Right lobe of liver (tissue), 6 donors: Measurements from ENCODE around the gene KNL1. TPM values are rescaled to one million over a fixed set of nuclear protein-coding genes. Genes with fewer than 3 reads are reported as not detected.

Source experiments
- ATAC-seq, 4 donors: fragments of 200-7000 bp; cut with Tn5 transposase; one replicate each; pipeline ENCODE4 v1.9.1; 2020; ENCODE audit warnings: mild to moderate bottlenecking in 4 of 4, moderate library complexity in 4 of 4
- DNase-seq, 3 donors: peaks; one replicate each; pipeline ENCODE4 v3.0.0-alpha.2; 2020
- H3K27ac ChIP-seq, 3 donors: fragments of 200-600 bp; one replicate each; pipeline ENCODE4 v1.8.0; 2022
- H3K27me3 ChIP-seq, 2 donors: fragments of 200-600 bp; one replicate each; pipeline ENCODE4 v1.8.0; 2022
- H3K36me3 ChIP-seq, 4 donors: fragments of 200-600 bp; sonication (generic) in 1 of 4; one replicate each; pipeline versions ENCODE4 v1.5.1 to v1.8.0; 2017 to 2022; ENCODE audit warnings: control low read depth in 1 of 4
- H3K4me1 ChIP-seq, 4 donors: fragments of 200-600 bp; sonication (generic) in 1 of 4; one replicate each; pipeline versions ENCODE4 v1.5.1 to v1.8.0; 2017 to 2022; ENCODE audit warnings: control low read depth in 1 of 4
- H3K4me3 ChIP-seq, 3 donors: fragments of 200-600 bp; one replicate each; pipeline ENCODE4 v1.8.0; 2022
- H3K9me3 ChIP-seq, 4 donors: fragments of 200-600 bp; sonication (generic) in 1 of 4; one replicate each; pipeline versions ENCODE4 v1.5.1 to v1.8.0; 2017 to 2022; ENCODE audit warnings: control low read depth in 1 of 4
- POLR2A ChIP-seq: fragments of 450-650 bp; IDR thresholded peaks from one replicate; pipeline ENCODE4 v1.6.1; 2017; ENCODE audit warnings: antibody characterized with exemption, mild to moderate bottlenecking
- WGBS: methylation state at CpG from one replicate; pipeline ENCODE4 v1.1.6; 2018; ENCODE audit warnings: low coverage, low lambda C conversion rate; ENCODE audit not compliant: insufficient coverage; ENCODE audit errors: missing lambda C conversion rate; 5-methylcytosine and 5-hydroxymethylcytosine counted together
- intact Hi-C, 2 donors: fragments of 100-400 bp; cut with DNase I; formaldehyde crosslinking; loops; one replicate each; pipeline versions ENCODE4 v1.11.2 to v1.14.1; 2022
- total RNA-seq, 6 experiments: library from RNA; depleted of rRNA in 2 of 6; stranded (reverse); fragments of >200 nt in 2 of 6; fragmentation: NEBNext Ultra II Directional in 3 of 6; extraction: Animal tissue kit (Norgen Biotek cat#: 25700) in 3 of 6; gene quantifications; one replicate each; pipeline versions ENCODE4 v1.1.0 to v1.2.4, GENCODE V29; 2016 to 2023
- TF ChIP-seq, protein P1 (sequence below), 4 donors: fragments of 200-600 bp in 3 of 4; fragments of 450-650 bp in 1 of 4; IDR thresholded peaks; one replicate each; pipeline versions ENCODE4 v1.5.1 to v1.8.0; 2016 to 2022; ENCODE audit warnings: antibody characterized with exemption in 4 of 4, mild to moderate bottlenecking in 2 of 4
- donor health status: DM: no; HTN: yes; CAD: no.
- donor health status: DM: no; HTN: no; CAD: no.
- donor health status: DM: no; HTN: no; CAD: no.
- donor health status: DM: no; HTN: yes; CAD: no.
- donor health status: DM: no; HTN: yes; CAD: no.

The KNL1 gene
- total RNA-seq, 6 experiments from 2014 or later = 1.6 to 9.6 (median 3.6) TPM

DNA sequence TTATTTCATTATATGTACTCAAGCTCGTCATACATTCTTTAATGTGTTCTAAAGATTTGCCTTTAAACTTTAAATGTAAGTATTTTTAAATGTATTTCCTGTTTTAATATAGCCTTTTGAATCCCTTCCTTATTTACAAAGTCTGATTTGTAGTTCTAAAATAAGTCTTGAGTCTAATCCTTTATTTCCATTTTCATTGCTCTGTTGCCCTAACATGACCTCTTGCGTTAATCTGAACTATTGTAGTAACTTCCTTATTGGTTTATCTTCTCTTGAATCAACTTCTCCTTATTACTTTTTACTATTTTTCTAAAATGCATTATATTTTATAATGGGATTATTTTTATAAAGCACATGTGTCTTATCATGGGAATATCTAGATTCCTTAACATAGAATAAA lies 24.0 kb downstream of the KNL1 start:
- H3K9me3 ChIP-seq = no peaks in the 10 kb centered on the region
- no peaks in the 10 kb centered on the region for H3K4me1 ChIP-seq
- H3K4me3 ChIP-seq = no peak overlapping the region
- DNase-seq (no peak), ATAC-seq (no peak)
- intact Hi-C loops = no loop called here
- 64% methylated on average over 2 of the region's 2 CpGs for WGBS
- TF ChIP-seq, protein P1, sequence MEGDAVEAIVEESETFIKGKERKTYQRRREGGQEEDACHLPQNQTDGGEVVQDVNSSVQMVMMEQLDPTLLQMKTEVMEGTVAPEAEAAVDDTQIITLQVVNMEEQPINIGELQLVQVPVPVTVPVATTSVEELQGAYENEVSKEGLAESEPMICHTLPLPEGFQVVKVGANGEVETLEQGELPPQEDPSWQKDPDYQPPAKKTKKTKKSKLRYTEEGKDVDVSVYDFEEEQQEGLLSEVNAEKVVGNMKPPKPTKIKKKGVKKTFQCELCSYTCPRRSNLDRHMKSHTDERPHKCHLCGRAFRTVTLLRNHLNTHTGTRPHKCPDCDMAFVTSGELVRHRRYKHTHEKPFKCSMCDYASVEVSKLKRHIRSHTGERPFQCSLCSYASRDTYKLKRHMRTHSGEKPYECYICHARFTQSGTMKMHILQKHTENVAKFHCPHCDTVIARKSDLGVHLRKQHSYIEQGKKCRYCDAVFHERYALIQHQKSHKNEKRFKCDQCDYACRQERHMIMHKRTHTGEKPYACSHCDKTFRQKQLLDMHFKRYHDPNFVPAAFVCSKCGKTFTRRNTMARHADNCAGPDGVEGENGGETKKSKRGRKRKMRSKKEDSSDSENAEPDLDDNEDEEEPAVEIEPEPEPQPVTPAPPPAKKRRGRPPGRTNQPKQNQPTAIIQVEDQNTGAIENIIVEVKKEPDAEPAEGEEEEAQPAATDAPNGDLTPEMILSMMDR (IDR thresholded peaks at IDR 0.05) = no peak
- no peak for TF ChIP-seq POLR2A
- H3K27me3 ChIP-seq = no peaks in the 10 kb centered on the region
- H3K36me3 ChIP-seq = no peaks in the 10 kb centered on the region
- H3K27ac ChIP-seq = no peak overlapping the region

DNA sequence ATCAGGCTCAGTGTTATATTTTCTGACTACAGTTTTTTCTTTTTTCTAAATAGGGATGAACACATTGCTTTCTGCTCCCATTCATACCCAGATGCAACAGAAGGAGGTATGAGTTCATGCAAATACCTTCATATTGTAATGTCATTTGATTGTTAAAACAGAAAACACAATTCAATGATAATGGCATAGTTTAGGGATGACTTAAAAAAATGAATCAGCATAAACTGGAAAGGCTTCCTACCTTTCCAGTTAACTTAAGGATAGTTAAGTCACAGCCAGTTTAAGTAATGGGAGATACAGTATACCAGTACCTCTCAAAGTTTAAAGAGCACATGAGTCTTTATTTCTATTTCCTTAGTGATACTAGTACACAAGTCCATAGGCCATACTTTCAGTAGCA lies 24.9 kb downstream of the KNL1 start:
- DNase-seq = no peak
- TF ChIP-seq POLR2A = no peak
- TF ChIP-seq, protein P1 (IDR thresholded peaks at IDR 0.05) = no peak
- Histone ChIP-seq H3K27me3 (no peaks in the 10 kb centered on the region), H3K9me3 (no peaks in the 10 kb centered on the region), H3K27ac (no peak overlapping the region), H3K4me1 (no peaks in the 10 kb centered on the region), H3K36me3 (no peaks in the 10 kb centered on the region), H3K4me3 (no peak overlapping the region)
- no peak for ATAC-seq
- intact Hi-C loops = no loop called here

DNA sequence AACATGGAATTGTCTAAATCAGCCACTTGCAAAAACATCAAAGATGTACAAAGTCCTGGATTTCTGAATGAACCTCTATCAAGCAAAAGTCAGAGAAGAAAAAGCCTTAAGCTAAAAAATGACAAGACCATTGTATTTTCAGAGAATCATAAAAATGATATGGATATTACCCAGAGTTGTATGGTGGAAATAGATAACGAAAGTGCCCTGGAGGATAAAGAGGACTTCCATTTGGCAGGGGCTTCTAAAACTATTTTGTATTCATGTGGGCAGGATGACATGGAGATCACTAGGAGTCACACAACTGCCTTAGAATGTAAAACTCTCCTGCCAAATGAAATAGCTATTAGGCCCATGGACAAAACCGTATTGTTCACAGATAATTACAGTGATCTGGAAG lies 29.3 kb downstream of the KNL1 start:
- H3K4me3 ChIP-seq = no peak overlapping the region
- intact Hi-C loops = no loop called here
- H3K9me3 ChIP-seq = no peaks in the 10 kb centered on the region
- no peak overlapping the region for H3K27ac ChIP-seq
- 80% methylated on average over 2 of the region's 2 CpGs for WGBS
- H3K27me3 ChIP-seq = no peaks in the 10 kb centered on the region
- no peak for DNase-seq
- H3K4me1 ChIP-seq = no peaks in the 10 kb centered on the region
- no peaks in the 10 kb centered on the region for H3K36me3 ChIP-seq
- TF ChIP-seq POLR2A = no peak
- TF ChIP-seq, protein P1 (IDR thresholded peaks at IDR 0.05) = no peak
- no peak for ATAC-seq

DNA sequence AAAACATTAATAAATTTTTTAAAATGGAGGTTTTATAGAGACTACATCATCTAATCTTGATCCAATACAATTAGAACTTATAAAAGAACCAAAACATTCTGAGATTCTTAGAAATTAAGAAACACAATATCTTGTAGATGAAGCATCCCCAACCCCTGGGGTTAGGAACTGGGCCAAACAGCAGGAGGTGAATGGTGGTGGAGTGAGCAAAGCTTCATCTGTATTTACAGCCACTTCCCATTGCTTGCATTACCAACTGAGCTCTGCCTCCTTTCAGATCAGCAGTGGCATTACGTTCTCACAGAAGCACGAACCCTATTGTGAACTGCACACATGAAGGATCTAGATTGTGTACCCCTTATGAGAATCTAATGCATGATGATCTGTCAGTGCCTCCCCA lies 36.3 kb downstream of the KNL1 start:
- WGBS = 100% methylated on average over 1 of the region's 2 CpGs
- intact Hi-C loops = no loop called here
- no peaks in the 10 kb centered on the region for H3K9me3 ChIP-seq
- no peaks in the 10 kb centered on the region for H3K36me3 ChIP-seq
- no peaks in the 10 kb centered on the region for H3K27me3 ChIP-seq
- no peak overlapping the region for H3K4me3 ChIP-seq
- H3K27ac ChIP-seq = no peak overlapping the region
- TF ChIP-seq, protein P1 (IDR thresholded peaks at IDR 0.05) = no peak
- no peak for TF ChIP-seq POLR2A
- ATAC-seq = no peak
- DNase-seq = no peak
- no peaks in the 10 kb centered on the region for H3K4me1 ChIP-seq

DNA sequence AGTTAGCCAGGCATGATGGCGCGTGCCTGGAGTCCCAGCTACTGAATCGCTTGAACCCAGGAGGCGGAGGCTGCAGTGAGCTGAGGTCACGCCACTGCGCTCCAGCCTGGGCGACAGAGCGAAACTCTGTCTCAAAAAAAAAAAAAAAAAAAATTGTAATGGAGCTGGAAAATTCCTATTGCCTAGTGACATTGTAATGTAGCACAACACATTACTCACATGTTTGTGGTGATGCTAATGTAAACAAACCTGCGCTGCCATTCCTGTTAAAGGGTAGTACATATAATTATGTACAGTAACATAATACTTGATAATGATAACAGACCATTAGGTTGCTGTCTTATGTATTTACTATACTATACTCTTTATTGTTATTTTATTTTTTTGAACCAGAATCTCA lies 39.1 kb downstream of the KNL1 start:
- 99% methylated on average over 9 of the region's 9 CpGs for WGBS
- H3K27me3 ChIP-seq = no peaks in the 10 kb centered on the region
- no peak overlapping the region for H3K4me3 ChIP-seq
- intact Hi-C loops = no loop called here
- H3K9me3 ChIP-seq = no peaks in the 10 kb centered on the region
- no peak overlapping the region for H3K27ac ChIP-seq
- no peaks in the 10 kb centered on the region for H3K36me3 ChIP-seq
- no peak for TF ChIP-seq POLR2A
- TF ChIP-seq, protein P1 (IDR thresholded peaks at IDR 0.05) = no peak
- no peak for DNase-seq
- no peaks in the 10 kb centered on the region for H3K4me1 ChIP-seq
- no peak for ATAC-seq
